Cardiac fibroblast (primary cell): Measurements from ENCODE around the gene TMED1.
A peak's percentile ranks its signal among the peaks of the same experiment; 100 is the strongest.
"Not testable (repeated sequence)": the region's sequence is repeated elsewhere in the genome, so short reads cannot be mapped to it uniquely, and the experiment has no call there.

Source experiments
- DNase-seq, 2 donors: peaks; one replicate each; pipeline versions ENCODE4 v3.0.0 to v3.0.0-alpha.2; 2010; ENCODE audit warnings: low read depth in 2 of 2
- H3K4me3 ChIP-seq, 2 donors: replicated peaks in 1 of 2; 1 replicate in 1 of 2; 2 replicates in 1 of 2; pipeline ENCODE4 v1.5.1; 2011; ENCODE audit warnings: low read depth in 2 of 2, low read length in 2 of 2, mild to moderate bottlenecking in 2 of 2, moderate library complexity in 1 of 2
- TF ChIP-seq, protein P1 (sequence below): IDR thresholded peaks from one replicate; pipeline ENCODE4 v1.5.1; 2011; ENCODE audit warnings: low read depth, mild to moderate bottlenecking, low read length, inconsistent platforms

Gene TMED1

DNA sequence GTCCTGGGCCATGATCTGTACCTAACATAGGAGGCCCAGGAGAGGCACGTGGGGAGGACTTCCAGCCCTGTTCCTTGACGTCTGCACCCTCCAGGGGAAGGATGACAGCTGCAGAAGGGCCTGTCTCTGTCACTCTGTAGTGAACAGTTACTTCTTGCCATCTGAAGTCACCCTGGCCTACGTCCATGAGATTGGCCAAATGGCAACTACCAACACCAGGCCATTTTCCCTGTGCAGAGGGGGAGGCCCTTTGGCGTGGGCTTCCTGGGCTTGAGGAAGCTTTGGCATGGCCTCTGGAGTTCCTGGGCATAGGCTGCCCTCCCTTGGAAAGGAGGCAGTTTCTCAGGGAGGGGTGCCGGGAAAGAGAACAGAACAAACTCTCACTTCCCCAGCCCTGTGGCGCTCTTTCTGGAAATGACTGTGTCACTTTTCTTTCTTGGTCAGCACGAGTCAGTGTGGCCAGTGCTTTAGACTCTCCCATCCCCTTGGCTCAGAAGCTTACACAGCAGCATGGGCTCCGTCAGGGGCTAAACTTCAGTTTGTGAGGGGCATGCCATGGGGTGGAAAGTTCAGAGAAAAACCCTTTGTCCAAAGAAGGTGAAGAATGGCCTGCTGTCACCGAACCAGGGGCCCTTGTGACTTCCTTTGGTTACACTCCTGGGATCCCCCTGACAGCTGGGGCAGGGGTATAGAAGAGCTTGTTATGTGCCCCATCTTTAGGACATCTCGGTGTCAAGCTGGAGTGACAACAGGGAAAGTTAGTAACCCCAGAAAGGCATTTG, 40.6 kb upstream of the TMED1 start:
- no peak overlapping the region for H3K4me3 ChIP-seq
- TF ChIP-seq, protein P1, sequence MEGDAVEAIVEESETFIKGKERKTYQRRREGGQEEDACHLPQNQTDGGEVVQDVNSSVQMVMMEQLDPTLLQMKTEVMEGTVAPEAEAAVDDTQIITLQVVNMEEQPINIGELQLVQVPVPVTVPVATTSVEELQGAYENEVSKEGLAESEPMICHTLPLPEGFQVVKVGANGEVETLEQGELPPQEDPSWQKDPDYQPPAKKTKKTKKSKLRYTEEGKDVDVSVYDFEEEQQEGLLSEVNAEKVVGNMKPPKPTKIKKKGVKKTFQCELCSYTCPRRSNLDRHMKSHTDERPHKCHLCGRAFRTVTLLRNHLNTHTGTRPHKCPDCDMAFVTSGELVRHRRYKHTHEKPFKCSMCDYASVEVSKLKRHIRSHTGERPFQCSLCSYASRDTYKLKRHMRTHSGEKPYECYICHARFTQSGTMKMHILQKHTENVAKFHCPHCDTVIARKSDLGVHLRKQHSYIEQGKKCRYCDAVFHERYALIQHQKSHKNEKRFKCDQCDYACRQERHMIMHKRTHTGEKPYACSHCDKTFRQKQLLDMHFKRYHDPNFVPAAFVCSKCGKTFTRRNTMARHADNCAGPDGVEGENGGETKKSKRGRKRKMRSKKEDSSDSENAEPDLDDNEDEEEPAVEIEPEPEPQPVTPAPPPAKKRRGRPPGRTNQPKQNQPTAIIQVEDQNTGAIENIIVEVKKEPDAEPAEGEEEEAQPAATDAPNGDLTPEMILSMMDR = no peak
- DNase-seq = no peak

DNA sequence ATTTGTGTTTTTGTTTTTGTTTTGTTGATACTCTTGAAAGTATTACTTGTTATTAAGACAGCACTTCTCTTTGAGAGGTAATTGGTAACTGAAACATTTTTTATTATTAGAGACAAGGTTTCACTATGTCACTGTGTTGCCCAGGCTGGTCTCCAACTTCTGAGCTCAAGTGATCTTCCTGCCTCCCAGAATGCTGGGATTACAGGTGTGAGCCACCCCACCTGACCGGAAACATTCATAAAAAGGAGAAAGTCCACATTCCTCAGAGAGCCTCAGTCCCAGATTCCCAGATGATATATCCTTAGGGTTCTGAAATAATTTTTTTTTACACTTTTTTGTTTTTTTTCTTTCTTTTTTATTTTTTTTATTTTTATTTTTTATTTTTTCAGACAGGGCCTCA, 38.0 kb upstream of the TMED1 start:
- DNase-seq = no peak
- TF ChIP-seq, protein P1 = no peak
- H3K4me3 ChIP-seq = no peak overlapping the region

DNA sequence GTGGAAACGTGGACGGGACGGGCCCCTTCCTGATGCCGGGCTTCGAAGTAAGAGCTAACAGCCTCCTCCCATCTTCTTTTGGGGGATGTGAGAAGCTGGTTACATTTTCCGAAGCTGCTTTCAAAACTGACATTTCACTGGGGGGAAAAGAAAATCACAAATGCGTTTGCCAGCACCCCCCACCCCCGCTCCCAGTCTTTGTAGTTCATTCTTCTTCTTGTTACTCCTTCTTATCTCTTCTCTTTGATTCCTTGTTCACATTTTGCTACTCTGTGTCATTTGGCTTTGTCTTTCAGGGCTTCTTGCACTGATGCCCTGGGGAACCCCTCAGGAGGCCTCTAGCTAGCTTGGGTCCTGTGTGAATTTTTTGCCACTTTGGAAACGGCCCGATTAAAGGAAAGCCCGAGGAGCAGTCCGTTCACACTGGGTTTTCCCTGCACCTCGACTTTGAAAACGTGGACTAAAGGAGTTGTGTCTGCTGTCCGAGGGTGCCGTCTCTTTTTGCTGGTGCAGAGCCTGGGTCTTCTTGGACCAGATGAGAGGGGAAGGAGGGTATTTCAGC, 36.6 kb upstream of the TMED1 start:
- TF ChIP-seq, protein P1 = no peak
- H3K4me3 ChIP-seq = peak overlapping the region; percentile 90 to 97
- no peak for DNase-seq

DNA sequence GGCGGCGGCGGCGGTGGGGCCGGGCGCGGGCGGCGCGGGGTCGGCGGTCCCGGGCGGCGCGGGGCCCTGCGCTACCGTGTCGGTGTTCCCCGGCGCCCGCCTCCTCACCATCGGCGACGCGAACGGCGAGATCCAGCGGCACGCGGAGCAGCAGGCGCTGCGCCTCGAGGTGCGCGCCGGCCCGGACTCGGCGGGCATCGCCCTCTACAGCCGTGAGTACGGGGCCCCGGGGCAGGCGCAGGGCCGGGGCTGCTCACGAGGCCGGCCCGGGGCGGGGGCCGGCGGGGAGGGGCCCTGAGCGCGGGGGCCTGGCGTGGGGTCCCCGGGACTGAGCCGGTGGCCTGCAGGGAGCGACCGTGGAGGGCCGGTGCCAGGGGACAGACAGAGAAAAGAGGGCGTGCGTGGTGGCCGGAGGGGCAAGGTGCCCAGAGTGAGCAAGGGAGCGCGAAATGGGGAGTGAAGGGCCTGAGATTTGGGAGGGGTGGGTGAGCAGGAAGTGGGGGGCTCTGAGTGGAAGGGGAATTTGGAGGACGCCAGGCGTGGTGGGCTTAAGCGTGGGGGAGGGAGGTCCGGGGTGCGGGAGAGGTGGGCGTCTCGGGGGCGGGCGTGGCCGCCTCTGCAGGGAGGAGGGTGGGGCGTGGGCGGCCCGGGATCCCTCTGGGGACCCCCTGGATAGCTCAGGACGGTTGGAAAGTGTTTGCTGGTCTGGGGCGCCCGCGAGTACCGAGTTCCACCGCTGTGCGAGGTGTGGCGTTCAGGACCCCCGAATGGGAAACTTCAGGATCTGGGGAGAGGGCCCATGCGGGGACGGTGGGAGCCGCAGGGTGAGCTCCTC, 35.9 kb upstream of the TMED1 start:
- peak in 1 of 2 donors; percentile 20 for DNase-seq
- TF ChIP-seq, protein P1 = peak; percentile 17
- H3K4me3 ChIP-seq = peak overlapping the region; percentile 90 to 97

DNA sequence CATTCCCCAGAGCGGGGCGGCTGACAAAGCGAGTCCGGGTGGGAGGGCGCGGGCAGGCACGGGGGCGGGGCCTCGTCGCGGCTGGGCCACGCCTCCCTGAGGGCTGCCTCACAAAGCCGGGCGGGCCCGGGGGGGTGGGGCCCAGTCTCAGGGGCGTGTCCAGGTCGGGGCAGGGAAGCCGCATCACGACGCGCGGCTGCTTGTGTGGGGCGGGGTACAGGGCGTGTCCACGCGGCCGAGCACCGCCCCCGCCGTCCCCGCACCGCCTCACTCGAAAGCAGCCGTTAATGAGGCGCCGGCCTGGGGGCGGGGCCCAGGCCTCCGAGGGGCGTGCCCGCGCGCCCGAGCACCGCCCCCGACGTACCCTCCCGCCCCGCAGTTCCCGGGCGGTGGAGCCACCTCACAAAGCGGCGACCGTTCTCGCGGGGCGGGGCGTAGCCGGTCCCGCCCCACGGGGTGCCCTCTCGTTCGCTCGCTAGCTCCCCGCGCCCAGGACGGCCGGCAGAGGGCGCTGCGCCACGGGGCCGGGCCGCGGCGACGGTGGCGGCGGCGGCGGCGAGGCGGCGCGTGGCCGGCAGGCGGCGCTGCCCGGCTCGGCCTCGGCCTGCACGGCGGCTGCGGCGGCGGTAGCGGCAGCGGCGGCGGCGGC, 35.1 kb upstream of the TMED1 start, which contains the start of gene CARM1:
Gene CARM1, plus strand, starts transcription at position 599 of the 649 bp plus-strand sequence. CDS start 150 bp downstream, outside the sequence.
- DNase-seq = peak; percentile 99 to 100
- peak within 1 kb of the TSS; percentile 90 to 97 for H3K4me3 ChIP-seq
- TF ChIP-seq, protein P1 = peak; percentile 34

DNA sequence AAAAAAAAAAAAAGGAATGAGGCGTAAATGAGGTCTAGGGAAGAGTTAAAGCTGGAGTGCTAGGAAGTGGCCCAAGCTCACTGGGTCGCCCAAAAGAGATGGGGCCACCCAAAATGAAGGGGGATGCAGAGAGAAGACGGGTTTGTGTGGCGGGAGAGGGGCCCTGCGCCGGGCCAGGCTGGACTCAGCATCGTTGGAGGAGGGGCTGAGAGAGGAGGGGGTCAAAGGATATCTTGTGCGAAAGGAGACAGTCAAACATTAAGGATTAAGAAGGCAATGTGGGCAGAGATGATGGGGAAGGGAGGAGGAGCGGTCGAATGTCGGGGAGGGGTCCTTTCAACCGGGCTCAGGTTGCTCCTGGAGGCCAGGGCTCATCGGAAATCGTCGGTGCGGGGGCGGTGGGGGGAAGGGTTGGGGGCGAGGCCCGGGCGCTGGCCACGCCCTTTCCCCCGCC, 34.5 kb upstream of the TMED1 start:
- TF ChIP-seq, protein P1 = no peak
- DNase-seq = no peak
- H3K4me3 ChIP-seq = peak overlapping the region; percentile 46 to 48

DNA sequence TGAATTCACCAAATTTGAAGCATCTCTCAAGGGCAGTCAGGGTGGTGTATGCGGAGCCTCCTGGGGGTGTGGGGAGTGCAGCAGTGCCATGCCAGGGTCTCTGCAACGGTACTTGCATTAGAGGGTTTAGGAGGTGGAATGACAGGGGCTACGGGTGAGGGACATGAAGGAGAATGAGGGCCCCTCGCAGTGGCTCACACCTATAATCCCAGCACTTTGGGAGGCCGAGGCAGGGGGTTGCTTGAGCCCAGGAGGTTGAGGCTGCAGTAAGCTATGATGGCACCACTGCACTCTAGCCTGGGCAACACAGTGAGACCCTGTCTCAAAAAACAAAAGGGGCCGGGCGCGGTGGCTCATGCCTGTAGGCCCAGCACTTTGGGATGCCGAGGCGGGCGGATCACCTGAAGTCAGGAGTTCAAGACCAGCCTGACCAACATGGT, 33.9 kb upstream of the TMED1 start:
- not testable (repeated sequence) for H3K4me3 ChIP-seq, DNase-seq
